Kidney epithelial cell (primary cell): ENCODE measurements around the gene CD96. TPM values are rescaled to one million over a fixed set of nuclear protein-coding genes. Genes with fewer than 3 reads are reported as not detected.

ENCODE experiments used
- DNase-seq: peaks from one replicate; pipeline ENCODE4 v3.0.0-alpha.2; 2010; ENCODE audit warnings: low read depth
- H3K27me3 ChIP-seq: 2 replicates; pipeline ENCODE4 v1.6.0; 2011; ENCODE audit warnings: low read length; ENCODE audit not compliant: control insufficient read depth, insufficient read depth
- H3K36me3 ChIP-seq: 2 replicates; pipeline ENCODE4 v1.5.1; 2011; ENCODE audit warnings: low read length; ENCODE audit not compliant: control insufficient read depth, insufficient read depth
- H3K4me3 ChIP-seq: 2 replicates; pipeline ENCODE4 v1.5.1; 2011; ENCODE audit warnings: low read depth, mild to moderate bottlenecking, control low read depth, low read length
- total RNA-seq: library from RNA; depleted of rRNA; stranded (reverse); fragments of >200 nt; gene quantifications from 2 replicates; pipeline ENCODE4 v1.2.3, GENCODE V29; 2015
- TF ChIP-seq, protein P1 (sequence below): IDR thresholded peaks from 2 replicates; pipeline ENCODE4 v1.5.1; 2011; ENCODE audit warnings: mild to moderate bottlenecking, moderate library complexity, low read length, control low read depth, inconsistent platforms; ENCODE audit not compliant: insufficient read depth, poor library complexity, severe bottlenecking

Gene CD96
- total RNA-seq, 1 donor from 2014 or later, result not detected

DNA sequence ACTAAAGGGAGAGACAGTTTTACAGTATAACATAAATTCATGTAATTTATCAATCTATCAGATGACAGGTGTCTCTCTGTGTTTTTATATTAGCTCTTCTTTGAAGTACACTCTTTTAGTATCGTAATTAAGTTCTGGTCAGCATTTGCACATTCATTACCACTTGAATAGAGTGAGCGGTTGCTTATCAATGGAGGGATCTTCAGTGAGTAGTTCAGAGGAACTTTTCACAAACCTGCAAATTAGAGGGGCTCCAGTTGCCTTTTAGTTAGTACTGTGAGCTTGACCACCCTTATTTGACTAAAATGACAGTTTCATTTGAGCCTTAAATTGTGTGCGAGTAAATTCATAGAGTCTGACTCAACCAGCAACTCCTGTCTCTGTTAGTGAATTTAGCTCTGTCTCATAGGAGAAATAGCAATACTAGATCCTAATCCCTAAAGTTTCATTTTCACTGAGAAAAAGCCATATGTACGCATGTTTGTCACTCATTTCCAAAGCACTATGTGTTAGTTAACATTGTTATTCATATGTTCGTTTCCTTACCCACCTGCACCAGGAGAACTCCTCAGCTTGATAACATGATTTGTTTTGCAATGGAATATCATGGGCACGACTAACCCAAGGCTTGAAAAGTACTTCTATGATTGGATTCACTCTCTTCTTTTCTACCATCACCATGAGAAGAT is 110.6 kb downstream of the CD96 start:
- TF ChIP-seq, protein P1, sequence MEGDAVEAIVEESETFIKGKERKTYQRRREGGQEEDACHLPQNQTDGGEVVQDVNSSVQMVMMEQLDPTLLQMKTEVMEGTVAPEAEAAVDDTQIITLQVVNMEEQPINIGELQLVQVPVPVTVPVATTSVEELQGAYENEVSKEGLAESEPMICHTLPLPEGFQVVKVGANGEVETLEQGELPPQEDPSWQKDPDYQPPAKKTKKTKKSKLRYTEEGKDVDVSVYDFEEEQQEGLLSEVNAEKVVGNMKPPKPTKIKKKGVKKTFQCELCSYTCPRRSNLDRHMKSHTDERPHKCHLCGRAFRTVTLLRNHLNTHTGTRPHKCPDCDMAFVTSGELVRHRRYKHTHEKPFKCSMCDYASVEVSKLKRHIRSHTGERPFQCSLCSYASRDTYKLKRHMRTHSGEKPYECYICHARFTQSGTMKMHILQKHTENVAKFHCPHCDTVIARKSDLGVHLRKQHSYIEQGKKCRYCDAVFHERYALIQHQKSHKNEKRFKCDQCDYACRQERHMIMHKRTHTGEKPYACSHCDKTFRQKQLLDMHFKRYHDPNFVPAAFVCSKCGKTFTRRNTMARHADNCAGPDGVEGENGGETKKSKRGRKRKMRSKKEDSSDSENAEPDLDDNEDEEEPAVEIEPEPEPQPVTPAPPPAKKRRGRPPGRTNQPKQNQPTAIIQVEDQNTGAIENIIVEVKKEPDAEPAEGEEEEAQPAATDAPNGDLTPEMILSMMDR, result no peak
- H3K4me3 ChIP-seq, result no peak overlapping the region
- H3K27me3 ChIP-seq, result no peaks in the 10 kb centered on the region
- DNase-seq, result no peak
- H3K36me3 ChIP-seq, result no peaks in the 10 kb centered on the region

DNA sequence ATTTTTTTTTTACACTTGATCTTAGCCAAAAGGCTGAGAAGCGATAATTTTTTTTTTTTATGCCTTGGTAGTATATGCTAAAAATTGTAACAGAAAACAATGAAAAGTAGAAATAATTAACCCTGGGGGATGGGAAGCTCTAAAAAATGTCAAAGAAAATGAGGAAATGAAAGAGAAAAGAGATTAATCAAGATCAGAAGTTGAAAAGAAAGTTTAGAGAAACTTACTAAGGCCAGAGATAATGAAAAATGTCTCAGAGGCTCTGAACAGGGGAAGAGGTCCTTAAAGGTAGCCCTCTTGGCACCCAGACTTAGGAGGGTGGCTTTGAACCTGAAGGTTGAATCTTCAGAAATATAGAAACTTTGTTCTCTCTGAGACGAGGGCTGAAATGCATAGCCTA is 111.8 kb downstream of the CD96 start:
- no peak for DNase-seq
- TF ChIP-seq, protein P1, result no peak

DNA sequence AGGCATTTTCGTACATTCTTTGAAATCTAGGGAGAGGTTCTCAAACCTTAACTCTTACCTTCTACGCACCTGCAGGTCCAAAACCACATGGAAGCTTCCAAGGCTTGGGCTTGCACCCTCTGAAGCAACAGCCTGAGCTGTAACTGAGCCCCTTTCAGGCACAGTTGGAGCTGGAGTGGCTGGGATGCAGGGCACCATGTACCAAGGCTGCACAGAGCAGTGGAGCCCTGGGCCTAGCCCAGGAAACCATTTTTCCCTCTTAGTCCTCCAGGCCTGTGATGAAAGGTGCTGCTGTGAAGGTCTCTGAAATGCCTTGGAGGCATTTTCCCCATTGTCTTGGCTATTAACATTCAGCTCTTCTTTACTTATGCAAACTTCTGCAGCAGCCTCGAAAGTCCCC is 120.0 kb downstream of the CD96 start:
- no peaks in the 10 kb centered on the region for H3K27me3 ChIP-seq
- TF ChIP-seq, protein P1, result no peak
- no peak for DNase-seq
- no peak overlapping the region for H3K4me3 ChIP-seq
- H3K36me3 ChIP-seq, result no peaks in the 10 kb centered on the region

More for the DNA sequence above, 111.8 kb downstream of the CD96 start:
- Histone ChIP-seq H3K27me3 (no peaks in the 10 kb centered on the region), H3K4me3 (no peak overlapping the region), H3K36me3 (no peaks in the 10 kb centered on the region)

DNA sequence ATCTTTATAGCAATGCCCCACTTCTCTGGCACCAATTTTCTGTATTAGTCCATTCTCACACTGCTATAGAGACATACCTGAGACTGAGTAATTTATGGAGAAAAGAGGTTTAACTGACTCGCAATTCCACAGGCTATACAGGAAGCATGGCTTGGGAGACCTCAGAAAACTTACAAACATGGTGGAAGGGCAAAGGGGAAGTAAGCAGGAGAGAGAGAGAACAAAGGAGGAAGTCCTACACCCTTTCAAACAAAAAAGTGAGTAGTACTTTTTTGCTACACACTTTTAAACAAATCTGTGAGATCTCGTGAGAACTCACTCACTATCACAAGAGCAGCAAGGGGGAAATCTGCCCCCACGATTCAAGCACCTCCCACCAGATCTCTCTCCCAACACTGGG is 120.9 kb downstream of the CD96 start:
- DNase-seq, result no peak
- Histone ChIP-seq H3K36me3 (no peaks in the 10 kb centered on the region), H3K4me3 (no peak overlapping the region), H3K27me3 (no peaks in the 10 kb centered on the region)
- TF ChIP-seq, protein P1, result no peak

DNA sequence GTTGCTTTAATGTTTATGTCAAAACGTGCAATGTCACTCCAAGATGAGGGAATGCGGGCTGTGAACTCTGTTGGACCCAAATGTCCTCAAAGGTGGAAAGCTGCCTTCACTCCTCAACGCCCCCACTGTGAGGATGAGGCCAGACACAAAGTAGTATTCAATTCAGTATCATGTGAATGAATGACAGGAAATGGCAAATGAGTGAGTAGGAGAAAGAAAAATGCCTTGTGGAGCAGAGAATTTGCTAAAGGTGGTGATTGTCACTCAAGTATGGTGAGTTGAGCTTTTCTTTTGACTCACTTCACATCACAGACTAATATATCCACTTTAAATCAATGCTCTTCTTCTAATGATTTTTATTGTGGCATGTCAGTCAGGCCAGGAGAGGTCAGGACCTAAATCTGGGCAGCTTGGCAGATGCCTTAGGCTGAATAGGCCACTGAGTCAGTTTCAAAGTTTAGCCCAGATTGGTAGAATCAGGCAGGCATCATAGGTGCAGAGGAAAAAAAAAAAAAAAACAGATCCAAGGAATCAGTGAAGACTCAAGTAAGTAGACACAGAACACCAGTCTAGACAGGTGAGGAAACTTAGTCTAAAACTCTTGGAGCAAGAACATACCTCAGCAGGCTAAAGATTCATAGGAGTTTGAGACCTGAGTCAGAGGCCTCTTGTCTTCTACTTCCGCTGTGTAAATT is 124.2 kb downstream of the CD96 start:
- Histone ChIP-seq H3K36me3 (no peaks in the 10 kb centered on the region), H3K4me3 (no peak overlapping the region), H3K27me3 (no peaks in the 10 kb centered on the region)
- TF ChIP-seq, protein P1, result no peak
- no peak for DNase-seq
